Testis (tissue), 2 donors: ENCODE measurements around the gene MAB21L4.

Source experiments
- CTCF ChIP-seq, 3 experiments: fragments of 450-650 bp in 2 of 3; fragments of 200-600 bp in 1 of 3; sonication (generic) in 1 of 3; IDR thresholded peaks; one replicate each; pipeline ENCODE4 v1.5.1; 2016 to 2019; ENCODE audit warnings: antibody characterized with exemption in 3 of 3, mild to moderate bottlenecking in 2 of 3, moderate library complexity in 1 of 3
- POLR2A ChIP-seq: fragments of 450-650 bp; IDR thresholded peaks from one replicate; pipeline ENCODE4 v1.6.1; 2017; ENCODE audit warnings: antibody characterized with exemption, mild to moderate bottlenecking, moderate library complexity

GRCh38 chr2:240878341-240878936 is 17.5 kb downstream of the MAB21L4 start:
- TF ChIP-seq CTCF (IDR thresholded peaks at IDR 0.05) (no peak), POLR2A (no peak)
